Stimulated activated CD8-positive, alpha-beta memory T cell treated with anti-CD3 and anti-CD28 coated beads, Interleukin-2, amount 100 ng/mL, for 48 hours (primary cell): ENCODE results near the gene HCFC1.

Experiments used
- DNase-seq, 2 donors: peaks; one replicate each; pipeline ENCODE4 v3.0.0-alpha.2; 2020; ENCODE audit warnings: low read depth in 2 of 2

HCFC1 gene

GRCh38 chrX:153905481-153906095 is 66.0 kb downstream of the HCFC1 start:
- DNase-seq: no peak

- no peak for DNase-seq
Observed at GRCh38 chrX:153903991-153904957, 67.3 kb downstream of the HCFC1 start, which contains the start of gene AVPR2. TSS of gene AVPR2 (plus strand) at chrX:153904673. CDS start at chrX:153905146, 473 bp downstream.

- DNase-seq: no peak
Observed at GRCh38 chrX:153903238-153903980, 68.2 kb downstream of the HCFC1 start.

- no peak for DNase-seq
Observed at GRCh38 chrX:153902385-153902784, 69.2 kb downstream of the HCFC1 start.

- DNase-seq: no peak
Observed at GRCh38 chrX:153901753-153902140, 69.9 kb downstream of the HCFC1 start.

- no peak for DNase-seq
Observed at GRCh38 chrX:153900831-153901752, 70.5 kb downstream of the HCFC1 start.

- DNase-seq: no peak
Observed at GRCh38 chrX:153897899-153898298, 73.7 kb downstream of the HCFC1 start.
